G401.6 (cell line): ENCODE data around the gene SLAMF7.
"Not testable (repeated sequence)": the region's sequence is repeated elsewhere in the genome, so short reads cannot be mapped to it uniquely, and the experiment has no call there.

Experiments used
- FAIRE-seq: peaks from 2 replicates; lab custom pipeline; 2012; peaks lifted over from hg19 to GRCh38; lab: Jason Lieb, UNC

Gene SLAMF7, protein sequence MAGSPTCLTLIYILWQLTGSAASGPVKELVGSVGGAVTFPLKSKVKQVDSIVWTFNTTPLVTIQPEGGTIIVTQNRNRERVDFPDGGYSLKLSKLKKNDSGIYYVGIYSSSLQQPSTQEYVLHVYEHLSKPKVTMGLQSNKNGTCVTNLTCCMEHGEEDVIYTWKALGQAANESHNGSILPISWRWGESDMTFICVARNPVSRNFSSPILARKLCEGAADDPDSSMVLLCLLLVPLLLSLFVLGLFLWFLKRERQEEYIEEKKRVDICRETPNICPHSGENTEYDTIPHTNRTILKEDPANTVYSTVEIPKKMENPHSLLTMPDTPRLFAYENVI

DNA sequence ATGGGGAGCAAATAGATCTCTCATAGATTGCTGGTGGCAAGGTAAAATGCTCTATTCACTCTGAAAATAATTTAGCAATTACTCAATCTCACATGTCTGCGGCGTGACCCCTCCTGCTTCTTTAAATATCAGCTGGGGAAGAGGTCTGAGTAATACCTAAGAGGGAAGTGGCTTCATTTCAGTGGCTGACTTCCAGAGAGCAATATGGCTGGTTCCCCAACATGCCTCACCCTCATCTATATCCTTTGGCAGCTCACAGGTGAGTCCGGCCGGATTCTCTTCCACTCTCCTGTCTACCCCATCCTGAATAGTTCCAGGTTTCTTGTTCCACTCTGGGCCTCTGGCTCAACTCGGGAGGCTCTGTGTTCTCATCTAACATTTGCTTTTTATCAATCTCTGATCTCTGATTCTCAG is at the start of gene SLAMF7:
SLAMF7 (plus strand) TSS at position 150 of the 414 bp plus-strand sequence; CDS start at position 205, 55 bp downstream.
- no peak for FAIRE-seq

DNA sequence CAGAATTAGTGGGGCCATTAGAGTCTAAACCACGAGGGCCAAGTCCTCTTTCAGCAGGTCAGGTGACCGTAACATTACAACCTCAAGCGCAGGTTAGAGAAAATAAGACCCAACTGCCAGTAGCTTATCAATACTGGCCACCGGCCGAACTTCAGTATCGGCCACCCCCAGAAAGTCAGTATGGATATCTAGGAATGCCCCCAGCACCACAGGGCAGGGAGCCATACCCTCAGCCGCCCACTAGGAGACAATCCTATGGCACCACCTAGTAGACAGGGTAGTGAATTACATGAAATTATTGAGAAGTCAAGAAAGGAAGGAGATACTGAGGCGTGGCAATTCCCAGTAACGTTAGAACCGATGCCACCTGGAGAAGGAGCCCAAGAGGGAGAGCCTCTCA is 46.7 kb upstream of the SLAMF7 start:
- not testable (repeated sequence) for FAIRE-seq

DNA sequence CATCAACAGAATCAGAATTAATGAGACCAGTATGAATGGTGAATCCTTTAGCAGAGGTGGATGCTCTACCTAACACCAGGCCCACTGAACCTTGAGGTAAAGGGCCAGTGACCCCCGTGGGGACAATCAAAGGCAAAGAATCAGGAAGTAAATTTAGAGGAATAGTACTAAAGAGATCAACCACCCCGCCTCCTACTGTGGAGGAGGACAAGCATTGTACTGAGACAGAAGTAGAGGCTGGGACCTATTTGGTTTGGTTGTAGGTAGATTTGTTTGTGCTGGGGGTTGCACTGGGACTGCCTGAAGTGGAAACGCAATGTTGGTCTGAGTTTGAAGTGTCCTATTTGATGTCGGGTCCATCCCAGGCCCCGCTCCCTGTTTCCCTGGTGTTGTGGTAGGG is 36.9 kb upstream of the SLAMF7 start:
- no peak for FAIRE-seq

DNA sequence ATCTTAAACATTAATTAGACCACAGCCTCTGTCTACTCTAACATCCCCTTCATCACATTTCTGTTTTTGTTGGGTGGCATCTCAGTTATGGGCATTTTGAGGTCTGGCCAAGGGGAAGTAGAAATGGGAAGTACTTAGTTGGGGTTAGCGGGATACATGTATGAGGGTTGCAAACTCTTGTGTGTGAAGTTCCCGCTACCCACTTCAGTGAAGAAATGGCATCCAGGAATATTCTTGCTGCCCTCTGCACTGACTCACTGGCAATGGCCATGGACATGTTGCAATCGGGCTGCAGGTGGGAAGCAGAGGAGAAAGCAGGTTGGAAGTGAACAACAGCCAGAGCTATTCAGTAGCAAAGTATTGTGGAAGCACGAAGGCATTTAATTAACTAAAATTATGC is 34.8 kb upstream of the SLAMF7 start:
- no peak for FAIRE-seq

DNA sequence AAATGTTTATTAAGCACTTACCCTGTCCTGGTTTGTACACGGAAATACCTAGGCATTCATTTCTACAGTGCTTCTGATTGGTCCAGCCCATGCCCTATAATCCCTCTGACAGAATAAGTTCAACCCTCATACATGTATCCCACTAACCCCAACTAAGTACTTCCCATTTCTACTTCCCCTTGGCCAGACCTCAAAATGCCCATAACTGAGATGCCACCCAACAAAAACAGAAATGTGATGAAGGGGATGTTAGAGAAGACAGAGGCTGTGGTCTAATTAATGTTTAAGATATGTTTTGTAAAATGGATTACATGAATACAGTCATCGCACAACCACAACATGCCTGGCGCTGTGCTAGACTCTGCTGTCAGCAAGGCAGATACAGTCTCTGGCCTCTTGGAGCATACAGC is 33.8 kb upstream of the SLAMF7 start:
- not testable (repeated sequence) for FAIRE-seq

DNA sequence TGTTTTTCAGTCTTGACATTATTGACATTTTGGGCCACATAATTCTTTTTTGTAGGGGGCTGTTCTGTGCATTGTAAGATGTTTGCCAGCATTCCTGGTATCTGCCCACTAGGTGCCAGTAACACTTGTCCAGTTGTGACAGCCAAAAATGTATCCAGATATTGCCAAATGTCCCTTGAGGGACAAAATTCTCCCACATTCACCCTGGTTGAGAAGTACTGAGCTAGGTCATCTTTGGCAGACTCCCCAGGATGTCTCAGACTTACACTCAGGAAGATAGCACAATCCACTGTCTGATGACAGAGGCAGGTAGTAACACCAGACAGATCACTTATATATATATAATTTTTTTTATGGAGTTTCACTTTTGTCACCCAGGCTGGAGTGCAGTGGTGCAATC is 33.3 kb upstream of the SLAMF7 start:
- FAIRE-seq = no peak

DNA sequence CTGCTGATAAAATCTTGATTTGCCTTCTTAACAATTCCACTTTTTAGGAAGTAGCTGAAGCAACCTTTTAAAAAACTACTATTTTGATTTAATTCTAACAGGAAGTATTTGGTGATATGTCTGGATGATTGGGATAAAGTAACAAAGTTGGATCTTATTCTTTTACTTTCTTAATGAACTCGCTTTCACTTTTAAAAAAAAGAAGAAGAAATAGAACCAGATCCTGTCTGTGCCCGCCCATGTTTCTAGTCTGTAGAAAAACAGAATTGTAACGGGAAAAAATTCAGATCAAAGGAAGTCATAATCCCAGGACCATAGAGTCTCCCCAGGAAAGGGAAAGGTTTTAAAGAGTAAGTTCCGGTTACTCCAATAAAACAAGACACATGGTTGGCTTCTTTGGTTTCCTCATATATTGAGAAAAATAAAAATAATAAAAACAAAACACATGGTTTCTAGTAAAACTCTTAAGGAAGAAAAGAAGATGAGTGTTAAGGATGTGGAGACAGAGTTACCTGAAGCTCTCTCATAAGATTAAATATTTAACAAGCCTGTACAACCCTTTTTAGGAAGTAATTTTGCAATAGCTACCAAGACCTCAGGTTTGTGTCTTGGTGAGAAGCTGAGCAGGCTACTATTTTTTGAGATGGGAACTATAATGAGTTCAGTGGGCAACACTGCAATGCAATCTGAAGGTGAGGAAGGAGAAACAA is 32.4 kb upstream of the SLAMF7 start:
- no peak for FAIRE-seq

DNA sequence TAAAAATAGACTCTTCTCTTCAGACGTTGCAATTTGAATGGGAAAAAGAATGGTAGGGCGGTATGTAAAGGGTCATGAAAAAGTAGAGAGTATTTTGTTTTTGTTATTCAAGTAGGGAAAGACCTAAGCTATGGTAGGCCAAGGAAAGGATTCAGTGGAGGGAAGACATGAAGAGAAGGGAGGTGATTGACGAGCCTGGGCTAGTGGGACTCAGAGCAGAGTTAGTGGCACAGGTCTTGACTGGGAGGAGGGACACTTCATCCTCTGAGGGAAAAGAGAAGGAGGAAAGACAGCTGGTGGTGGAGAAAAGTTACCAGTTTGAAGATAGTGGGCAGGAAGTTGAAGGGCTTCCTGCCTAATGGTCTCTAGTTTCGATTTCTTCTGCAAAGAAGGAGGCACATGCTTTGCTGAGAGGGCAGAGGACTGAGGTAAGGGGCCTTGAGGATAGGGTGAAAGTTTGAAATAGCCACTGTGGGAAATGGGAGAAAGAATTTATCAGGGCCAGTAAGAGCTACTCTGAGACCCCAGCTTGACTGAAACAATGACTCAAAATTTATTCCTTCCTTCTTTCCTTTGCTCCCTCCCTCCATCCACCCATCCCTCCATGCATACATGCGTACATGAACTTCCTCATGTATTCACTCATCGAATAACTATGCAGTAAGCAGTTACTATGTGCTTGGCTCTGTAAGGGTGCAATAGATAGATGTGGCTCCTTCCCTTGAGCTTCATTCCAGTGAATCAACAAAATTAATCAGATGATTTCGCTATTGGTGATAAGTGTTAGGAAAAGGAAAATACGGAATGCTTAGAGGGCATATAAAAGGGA is 31.6 kb upstream of the SLAMF7 start:
- FAIRE-seq = no peak

DNA sequence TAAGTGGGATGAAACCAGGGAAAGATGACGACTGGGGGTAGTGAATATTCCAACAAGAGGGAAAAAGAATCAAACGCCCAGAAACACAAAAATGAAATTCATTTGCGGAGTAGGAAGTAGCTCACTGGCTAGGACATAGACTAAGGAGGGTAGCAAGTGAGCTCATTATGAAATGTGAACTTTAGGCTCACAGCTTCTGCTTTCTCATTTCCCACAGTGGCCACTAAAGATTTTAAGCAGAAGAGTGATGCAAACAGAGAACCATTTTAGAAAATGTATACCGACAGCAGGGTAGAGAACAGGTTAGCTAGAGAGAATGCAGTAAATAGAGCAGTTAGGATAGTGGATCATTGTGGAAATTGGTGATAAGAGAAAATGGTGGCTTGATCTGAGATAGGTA is 30.9 kb upstream of the SLAMF7 start:
- no peak for FAIRE-seq

DNA sequence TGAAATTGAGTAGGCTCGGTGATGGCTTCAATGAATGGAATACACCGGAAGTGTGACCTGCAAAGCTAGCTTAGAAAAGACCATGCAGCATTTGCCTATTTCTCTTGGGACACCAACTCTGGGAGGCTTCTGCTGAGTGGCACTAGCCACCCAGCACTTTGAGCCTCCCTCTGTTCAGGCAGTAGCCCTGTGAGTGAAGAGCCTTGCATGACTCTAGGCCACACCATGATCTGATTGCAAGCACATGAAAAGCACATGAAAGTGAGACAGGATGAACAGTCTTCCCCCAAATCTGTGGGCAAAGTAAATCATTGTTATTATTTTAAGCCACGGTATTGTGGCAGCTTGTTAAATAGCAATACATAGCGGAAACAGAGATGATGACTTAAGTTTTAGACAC is 30.2 kb upstream of the SLAMF7 start:
- FAIRE-seq = no peak

DNA sequence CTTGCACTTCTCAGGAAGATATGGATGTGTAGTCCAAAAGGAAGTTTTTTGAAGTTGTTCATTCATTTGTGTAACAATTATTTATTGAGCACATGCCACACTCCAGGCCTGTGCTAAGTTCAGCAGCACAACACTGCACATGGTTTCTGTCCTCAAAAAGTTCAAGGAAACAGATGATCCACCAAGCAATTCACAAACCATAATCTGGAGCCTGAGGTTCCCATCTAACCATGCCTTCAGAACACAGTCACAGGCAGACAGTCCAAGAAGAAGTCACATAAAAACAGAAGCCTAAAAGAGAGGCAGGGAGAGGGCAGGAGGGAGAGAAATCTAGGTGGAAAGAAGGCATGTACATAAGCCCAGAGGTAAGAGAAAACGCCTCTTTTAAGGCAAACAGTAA is 29.3 kb upstream of the SLAMF7 start:
- no peak for FAIRE-seq

DNA sequence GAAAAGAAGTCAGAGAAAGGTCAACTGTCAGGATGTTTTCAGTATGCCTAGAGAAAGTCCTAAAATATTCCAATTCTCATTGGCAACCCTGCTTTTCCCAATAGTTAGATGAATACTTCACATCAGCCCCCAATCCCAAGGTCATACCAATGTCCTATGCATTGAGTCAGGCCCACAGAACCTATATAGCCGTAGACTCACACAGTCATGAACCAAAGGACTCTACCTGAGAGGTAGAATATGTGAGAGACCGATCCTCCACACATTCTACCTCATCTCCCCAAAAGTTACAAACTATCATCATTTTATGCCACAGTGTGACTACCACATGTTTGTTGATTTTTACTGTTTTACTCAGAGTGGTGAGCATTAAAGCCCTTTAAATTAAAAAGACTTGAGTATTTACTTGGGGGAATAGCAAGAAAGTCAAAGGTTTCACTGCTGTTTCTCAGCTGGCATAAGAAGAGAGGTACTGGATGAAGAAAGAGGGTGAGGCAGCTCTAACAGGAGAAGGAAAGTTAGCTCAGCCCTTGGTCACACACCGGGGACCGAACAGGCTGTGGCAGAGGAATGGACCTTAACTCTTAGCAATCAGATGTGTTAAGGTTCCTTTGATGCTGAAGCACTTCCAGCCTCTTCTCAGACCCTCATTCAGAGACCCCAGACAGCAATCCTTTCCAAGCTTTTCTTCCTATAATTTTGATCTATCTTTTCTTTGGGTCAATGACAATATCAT is 28.4 kb upstream of the SLAMF7 start:
- FAIRE-seq = no peak

DNA sequence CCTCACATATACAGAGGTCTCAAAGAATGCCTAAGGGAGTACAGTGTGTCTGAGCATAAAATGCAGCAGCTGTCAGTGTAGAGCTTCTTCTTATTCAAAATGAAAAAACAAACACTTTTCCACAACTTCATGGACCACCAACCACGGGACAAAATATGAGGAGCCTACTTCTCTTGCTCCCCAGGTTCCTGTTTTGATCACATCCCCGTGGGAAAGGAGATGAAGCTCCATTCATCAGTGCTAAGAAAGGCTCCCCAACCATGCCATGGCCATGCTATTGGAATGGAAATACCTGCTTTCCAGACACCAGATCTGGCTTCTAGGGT is 27.8 kb upstream of the SLAMF7 start:
- no peak for FAIRE-seq

DNA sequence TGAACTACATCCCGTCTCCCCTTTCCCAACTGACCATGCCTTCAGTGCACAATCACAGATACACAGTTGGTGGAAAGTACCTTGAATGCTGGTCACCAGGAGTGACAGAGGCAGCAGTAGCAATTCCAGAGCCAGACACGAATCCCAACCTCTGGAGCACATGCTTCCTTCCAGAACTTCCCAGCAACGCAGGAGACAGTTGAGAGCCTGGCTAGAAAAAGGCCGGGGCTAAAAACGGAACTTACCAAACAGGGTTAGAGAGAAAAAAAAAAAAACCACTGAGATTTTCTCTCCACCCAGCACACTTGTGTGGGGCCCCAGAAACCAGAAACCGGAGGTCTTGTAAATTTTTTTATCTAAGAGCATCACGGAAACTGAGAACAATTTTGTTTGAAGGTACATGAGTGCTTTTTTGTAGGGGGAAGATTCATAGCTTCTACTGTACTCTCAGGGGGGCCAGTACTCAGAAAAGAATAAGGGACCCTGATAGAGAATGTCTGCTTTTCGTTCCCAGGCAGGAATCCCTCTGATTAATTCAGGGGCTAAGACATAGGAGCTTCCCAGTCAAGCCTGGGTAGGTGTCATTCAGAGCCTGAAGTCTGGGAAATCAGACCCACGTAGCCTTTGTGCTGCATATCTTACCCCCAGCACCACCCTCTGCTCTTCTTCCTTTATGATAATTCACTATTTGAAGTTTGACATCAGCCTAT is 27.3 kb upstream of the SLAMF7 start, which contains the start of gene CD48:
CD48 (minus strand) TSS at position 221 of the 710 bp plus-strand sequence; CDS start at position 162, 59 bp downstream.
- FAIRE-seq = no peak

DNA sequence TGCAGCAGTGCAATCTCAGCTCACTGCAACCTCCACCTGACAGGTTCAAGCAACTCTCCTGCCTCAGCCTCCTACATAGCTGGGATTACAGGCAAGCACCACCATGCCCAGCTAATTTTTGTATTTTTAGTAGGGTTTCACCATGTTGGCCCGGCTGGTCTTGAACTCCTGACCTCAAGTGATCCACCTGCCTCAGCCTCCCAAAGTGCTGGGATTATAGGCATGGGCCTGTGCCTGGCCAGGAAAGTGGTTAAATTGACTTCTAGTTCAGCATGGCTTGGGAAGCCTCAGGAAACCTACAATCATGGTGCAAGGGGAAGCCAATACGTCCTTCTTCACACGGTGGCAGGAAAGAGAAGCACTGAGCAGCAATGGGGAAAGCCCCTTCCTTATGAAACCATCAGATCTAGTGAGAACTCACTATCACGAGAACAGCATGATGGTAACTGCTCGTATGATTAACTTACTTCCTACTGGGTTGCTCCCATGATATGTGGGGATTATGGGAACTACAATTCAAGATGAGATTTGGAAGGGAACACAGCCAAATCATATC is 26.4 kb upstream of the SLAMF7 start:
- FAIRE-seq = not testable (repeated sequence)

DNA sequence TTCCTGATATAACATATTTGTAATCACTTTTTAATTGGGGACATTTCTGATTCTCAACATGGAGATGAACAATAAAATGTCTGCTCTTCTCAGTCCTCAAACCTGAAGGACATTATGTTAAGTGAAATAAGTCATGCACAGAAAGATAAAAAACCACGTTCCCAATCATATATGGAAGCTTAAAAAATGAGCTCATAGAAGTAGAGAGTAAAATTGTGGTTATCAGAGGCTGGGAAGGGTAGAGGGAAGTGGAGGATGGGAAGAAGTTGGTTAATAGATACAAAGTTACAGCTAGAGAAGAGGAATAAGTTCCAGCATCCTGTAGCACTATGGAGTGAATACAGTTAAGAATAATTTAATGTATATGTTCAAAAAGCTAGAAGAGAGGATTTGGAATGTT is 25.9 kb upstream of the SLAMF7 start:
- FAIRE-seq = no peak

DNA sequence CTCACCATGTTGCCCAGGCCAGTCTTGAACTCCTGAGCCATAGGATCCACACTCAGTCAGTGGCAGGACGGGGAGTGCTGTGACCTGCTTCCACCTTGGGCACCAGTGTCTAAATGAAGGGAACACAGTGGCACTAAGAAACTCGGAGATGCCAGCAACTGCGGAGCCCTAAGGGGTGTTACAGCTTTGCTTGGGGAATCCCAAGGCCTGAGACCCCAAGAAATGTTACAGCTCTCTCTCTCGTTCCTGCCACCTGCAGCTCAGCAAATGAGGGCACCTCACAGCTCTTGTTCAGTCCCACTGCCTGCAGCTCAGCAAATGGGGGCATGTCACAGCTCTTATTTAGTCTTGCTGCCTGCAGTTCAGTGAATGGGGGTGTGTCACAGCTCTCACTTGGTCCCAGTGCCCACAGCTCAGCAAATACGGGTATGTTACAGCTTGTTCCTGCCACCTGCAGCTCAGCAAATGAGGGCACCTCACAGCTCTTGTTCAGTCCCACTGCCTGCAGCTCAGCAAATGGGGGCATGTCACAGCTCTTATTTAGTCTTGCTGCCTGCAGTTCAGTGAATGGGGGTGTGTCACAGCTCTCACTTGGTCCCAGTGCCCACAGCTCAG is 24.9 kb upstream of the SLAMF7 start:
- FAIRE-seq = not testable (repeated sequence)

DNA sequence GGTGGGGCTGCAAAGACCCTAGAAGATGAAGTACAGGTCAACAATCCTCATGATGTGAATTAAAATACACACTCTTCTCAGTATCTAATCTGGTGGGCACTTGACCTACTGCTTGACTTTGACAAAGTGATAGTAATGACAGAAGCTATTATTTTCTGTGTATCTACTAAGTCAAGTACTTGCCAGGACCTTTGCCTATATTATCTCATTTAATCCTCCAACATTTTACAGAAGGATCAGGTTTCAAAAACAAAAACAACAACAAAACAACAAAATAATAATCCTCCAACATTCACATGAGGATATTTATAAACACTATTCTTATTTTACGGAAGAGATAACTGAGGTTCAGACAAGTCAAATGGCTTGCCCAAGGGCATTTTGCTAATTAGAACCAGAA is 23.0 kb upstream of the SLAMF7 start:
- no peak for FAIRE-seq

DNA sequence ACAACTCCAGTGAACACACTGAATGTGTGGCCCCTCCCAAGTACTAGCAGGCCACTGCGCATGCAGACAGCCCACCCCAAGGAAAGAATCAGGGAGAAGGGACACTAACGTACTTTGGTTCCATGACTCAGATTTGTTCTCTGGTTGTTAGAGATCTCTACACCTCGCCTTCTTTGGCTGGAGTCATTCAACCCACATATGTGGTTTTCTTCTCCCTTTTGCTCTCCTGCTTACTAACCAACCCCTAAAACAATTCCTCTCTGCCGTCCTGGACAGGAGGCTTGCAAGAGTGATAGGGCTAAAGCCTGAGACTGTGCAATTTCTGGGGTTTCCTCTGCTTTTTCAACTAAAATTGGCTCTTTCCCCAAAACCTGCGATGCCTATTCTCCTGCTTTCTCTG is 21.7 kb upstream of the SLAMF7 start:
- FAIRE-seq = no peak

DNA sequence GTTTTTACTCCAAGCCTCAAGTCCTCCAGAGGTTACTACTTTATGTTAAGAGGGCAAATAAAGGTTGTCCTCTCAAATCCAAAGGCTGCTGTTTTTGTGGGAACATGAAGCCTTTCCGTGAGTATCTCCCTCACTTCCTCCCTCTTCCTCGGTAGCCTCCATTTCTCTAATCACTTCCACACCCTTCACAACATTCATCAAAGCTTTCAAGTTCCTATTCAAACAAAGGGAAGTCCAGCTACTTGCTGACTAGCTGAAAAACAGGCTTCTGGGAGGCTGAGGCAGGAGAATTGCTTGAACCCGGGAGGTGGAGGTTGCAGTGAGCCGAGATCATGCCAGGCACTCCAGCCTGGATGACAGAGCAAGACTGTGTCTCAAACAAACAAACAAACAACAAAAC is 20.8 kb upstream of the SLAMF7 start:
- FAIRE-seq = no peak
